HCT116 (cell line): Measurements from ENCODE around the gene PYGB.

Experiments
- CEBPB ChIP-seq: IDR thresholded peaks from 2 replicates; pipeline ENCODE4 v1.6.1; 2012; ENCODE audit warnings: low read depth
- CTCF ChIP-seq, 3 experiments: fragments of 200-600 bp in 1 of 3; sonication (generic) in 1 of 3; IDR thresholded peaks in 2 of 3; conservative IDR thresholded peaks in 1 of 3; 2 replicates each; pipeline ENCODE4 v1.5.1; 2012 to 2017; ENCODE audit warnings: low read depth in 2 of 3, low read length in 2 of 3, antibody characterized with exemption in 1 of 3, borderline replicate concordance in 1 of 3, control low read depth in 1 of 3, mild to moderate bottlenecking in 1 of 3, mixed read lengths in 1 of 3, mixed run types in 1 of 3, moderate library complexity in 1 of 3; ENCODE audit not compliant: insufficient read depth in 1 of 3
- EZH2 ChIP-seq: fragments of 200-600 bp; sonication (generic); IDR thresholded peaks from 2 replicates; pipeline ENCODE4 v1.6.1; 2017; ENCODE audit warnings: antibody characterized with exemption, mixed run types
- FOSL1 ChIP-seq: IDR thresholded peaks from 2 replicates; pipeline ENCODE4 v1.6.1; 2012; ENCODE audit warnings: low read depth
- JUND ChIP-seq: IDR thresholded peaks from 2 replicates; pipeline ENCODE4 v1.6.1; 2012
- POLR2A ChIP-seq: IDR thresholded peaks from 2 replicates; pipeline ENCODE4 v1.7.0; 2011; ENCODE audit warnings: borderline replicate concordance; ENCODE audit not compliant: insufficient read depth, insufficient read length; ENCODE audit errors: extremely low read depth
- POLR2AphosphoS5 ChIP-seq: IDR thresholded peaks from 2 replicates; pipeline ENCODE4 v1.6.1; 2011; ENCODE audit warnings: mild to moderate bottlenecking, low read depth, low read length, moderate library complexity
- RAD21 ChIP-seq: IDR thresholded peaks from 2 replicates; pipeline ENCODE4 v1.6.1; 2012; ENCODE audit warnings: low read depth, mild to moderate bottlenecking
- REST ChIP-seq: IDR thresholded peaks from 2 replicates; pipeline ENCODE4 v1.6.1; 2012; ENCODE audit warnings: low read depth
- SP1 ChIP-seq: IDR thresholded peaks from 2 replicates; pipeline ENCODE4 v1.6.1; 2012; ENCODE audit warnings: low read depth
- SRF ChIP-seq: IDR thresholded peaks from 2 replicates; pipeline ENCODE4 v1.6.1; 2012; ENCODE audit warnings: low read depth
- ZNF274 ChIP-seq: fragments of 200-500 bp; sonication (Bioruptor generic); IDR thresholded peaks from 2 replicates; pipeline ENCODE4 v1.6.1; 2014; ENCODE audit warnings: mild to moderate bottlenecking, low read depth, low read length, inconsistent platforms
- TF ChIP-seq, protein P1 (sequence below): IDR thresholded peaks from 2 replicates; pipeline ENCODE4 v1.6.1; 2012

GRCh38 chr20:25258476-25258805, 10.6 kb downstream of the PYGB start:
- TF ChIP-seq POLR2A, result no peak
- TF ChIP-seq, protein P1, sequence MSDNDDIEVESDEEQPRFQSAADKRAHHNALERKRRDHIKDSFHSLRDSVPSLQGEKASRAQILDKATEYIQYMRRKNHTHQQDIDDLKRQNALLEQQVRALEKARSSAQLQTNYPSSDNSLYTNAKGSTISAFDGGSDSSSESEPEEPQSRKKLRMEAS, result no peak
- no peak for TF ChIP-seq ZNF274
- TF ChIP-seq JUND, result no peak
- TF ChIP-seq CTCF (IDR thresholded peaks at IDR 0.05 in 2 of 3, conservative IDR thresholded peaks at IDR 0.05 in 1 of 3; ENCODE audit: borderline replicate concordance in 1 of 3, insufficient read depth in 1 of 3, low read depth in 2 of 3, low read length in 2 of 3), result no peak
- no peak for TF ChIP-seq RAD21
- no peak for TF ChIP-seq REST
- no peak for TF ChIP-seq CEBPB
- TF ChIP-seq SP1, result no peak
- TF ChIP-seq SRF, result no peak
- no peak for TF ChIP-seq POLR2AphosphoS5
- TF ChIP-seq EZH2, result no peak
- TF ChIP-seq FOSL1, result no peak
